Type B pancreatic cell (in vitro differentiated cells): Measurements from ENCODE around the gene CTNNA3. TPM values are rescaled to one million over a fixed set of nuclear protein-coding genes. Genes with fewer than 3 reads are reported as not detected.

Experiments used
- DNase-seq: peaks from one replicate; pipeline ENCODE4 v3.0.0; 2021; ENCODE audit warnings: mixed read lengths; ENCODE audit not compliant: unreplicated experiment; ENCODE audit errors: extremely low spot score
- H3K27ac Mint-ChIP-seq: 2 replicates; pipeline ENCODE4 v1.8.0; 2021; ENCODE audit warnings: mild to moderate bottlenecking, mixed read lengths
- H3K27me3 Mint-ChIP-seq: 2 replicates; pipeline ENCODE4 v1.8.0; 2021; ENCODE audit warnings: mixed read lengths
- H3K36me3 Mint-ChIP-seq: 2 replicates; pipeline ENCODE4 v1.8.0; 2021; ENCODE audit warnings: mixed read lengths
- H3K4me1 Mint-ChIP-seq: one replicate; pipeline ENCODE4 v1.8.0; 2021; ENCODE audit warnings: mixed read lengths; ENCODE audit not compliant: unreplicated experiment
- H3K4me3 Mint-ChIP-seq: 2 replicates; pipeline ENCODE4 v1.8.0; 2021; ENCODE audit warnings: mild to moderate bottlenecking, mixed read lengths
- H3K9me3 Mint-ChIP-seq: 2 replicates; pipeline ENCODE4 v1.8.0; 2021; ENCODE audit warnings: mixed read lengths
- CTCF ChIP-seq: fragments of 200-600 bp; sonication (generic); conservative IDR thresholded peaks from 2 replicates; pipeline ENCODE4 v1.5.0; 2021; ENCODE audit warnings: antibody characterized with exemption, mild to moderate bottlenecking
- total RNA-seq: library from RNA; stranded (reverse); gene quantifications from 2 replicates; pipeline ENCODE4 v1.2.1, GENCODE V29; 2021; ENCODE audit warnings: low replicate concordance

CTNNA3 gene
- total RNA-seq, 1 donor from 2014 or later = 2.6 TPM

- Mint-ChIP-seq H3K4me3 (no peak overlapping the region), H3K36me3 (no peaks in the 10 kb centered on the region), H3K27me3 (peaks cover 4% of the 10 kb centered on the region), H3K9me3 (peaks cover 5% of the 10 kb centered on the region), H3K27ac (no peak overlapping the region), H3K4me1 (no peaks in the 10 kb centered on the region)
- DNase-seq = no peak
- no peak for TF ChIP-seq CTCF
Measured at GRCh38 chr10:66252986-66253385, 1443.0 kb downstream of the CTNNA3 start.

- Mint-ChIP-seq H3K27me3 (no peaks in the 10 kb centered on the region), H3K36me3 (no peaks in the 10 kb centered on the region), H3K4me3 (no peak overlapping the region), H3K27ac (no peak overlapping the region), H3K4me1 (no peaks in the 10 kb centered on the region), H3K9me3 (no peaks in the 10 kb centered on the region)
- no peak for DNase-seq
- TF ChIP-seq CTCF = no peak
Measured at GRCh38 chr10:66246177-66246576, 1449.8 kb downstream of the CTNNA3 start.

- H3K4me3 Mint-ChIP-seq = no peak overlapping the region
- DNase-seq = no peak
- no peaks in the 10 kb centered on the region for H3K9me3 Mint-ChIP-seq
- H3K36me3 Mint-ChIP-seq = no peaks in the 10 kb centered on the region
- no peak overlapping the region for H3K27ac Mint-ChIP-seq
- no peak for TF ChIP-seq CTCF
- no peaks in the 10 kb centered on the region for H3K27me3 Mint-ChIP-seq
- no peaks in the 10 kb centered on the region for H3K4me1 Mint-ChIP-seq
Measured at GRCh38 chr10:66244953-66245352, 1451.0 kb downstream of the CTNNA3 start.

GRCh38 chr10:66242885-66243284 is 1453.1 kb downstream of the CTNNA3 start:
- Mint-ChIP-seq H3K9me3 (no peaks in the 10 kb centered on the region), H3K27ac (no peak overlapping the region), H3K4me3 (no peak overlapping the region), H3K4me1 (no peaks in the 10 kb centered on the region), H3K27me3 (no peaks in the 10 kb centered on the region), H3K36me3 (no peaks in the 10 kb centered on the region)
- no peak for DNase-seq
- no peak for TF ChIP-seq CTCF

- Mint-ChIP-seq H3K27me3 (no peaks in the 10 kb centered on the region), H3K9me3 (no peaks in the 10 kb centered on the region), H3K36me3 (no peaks in the 10 kb centered on the region), H3K4me3 (no peak overlapping the region), H3K27ac (no peak overlapping the region), H3K4me1 (no peaks in the 10 kb centered on the region)
- DNase-seq = no peak
- TF ChIP-seq CTCF = no peak
Measured at GRCh38 chr10:66239062-66239461, 1456.9 kb downstream of the CTNNA3 start.

- Mint-ChIP-seq H3K27ac (no peak overlapping the region), H3K9me3 (no peaks in the 10 kb centered on the region), H3K4me1 (no peaks in the 10 kb centered on the region), H3K27me3 (no peaks in the 10 kb centered on the region), H3K4me3 (no peak overlapping the region), H3K36me3 (no peaks in the 10 kb centered on the region)
- DNase-seq = no peak
- TF ChIP-seq CTCF = no peak
Measured at GRCh38 chr10:66238343-66238742, 1457.7 kb downstream of the CTNNA3 start.
